GM23338 (cell line): ENCODE results near the gene ETV4. TPM values are rescaled to one million over a fixed set of nuclear protein-coding genes. Genes with fewer than 3 reads are reported as not detected.

ENCODE experiments used
- ATAC-seq: fragments of 200-7000 bp; cut with Tn5 transposase; 3 replicates; pipeline ENCODE4 v1.9.1; 2020
- DNase-seq: peaks from one replicate; pipeline ENCODE4 v3.0.0-alpha.2; 2015; ENCODE audit warnings: low spot score
- H2AFZ ChIP-seq: fragments of 200-600 bp; sonication (generic); 2 replicates; pipeline ENCODE4 v1.8.0; 2016; ENCODE audit warnings: antibody characterized with exemption, mild to moderate bottlenecking, moderate library complexity
- H3F3A ChIP-seq: fragments of 200-600 bp; sonication (generic); replicated peaks from 2 replicates; pipeline ENCODE4 v1.8.0; 2017; ENCODE audit warnings: antibody characterized with exemption, mixed run types, low read depth
- H3K27ac ChIP-seq: fragments of 200-600 bp; sonication (generic); 2 replicates; pipeline ENCODE4 v1.6.1; 2016; ENCODE audit warnings: low read depth
- H3K27me3 ChIP-seq: fragments of 200-600 bp; sonication (generic); 2 replicates; pipeline ENCODE4 v1.8.0; 2016; ENCODE audit warnings: mild to moderate bottlenecking, mixed run types, moderate library complexity; ENCODE audit not compliant: insufficient read depth
- H3K36me3 ChIP-seq: fragments of 200-600 bp; sonication (generic); 2 replicates; pipeline ENCODE4 v1.8.0; 2016; ENCODE audit warnings: mild to moderate bottlenecking; ENCODE audit not compliant: insufficient read depth
- H3K4me1 ChIP-seq: fragments of 200-600 bp; sonication (generic); 2 replicates; pipeline ENCODE4 v1.8.0; 2016; ENCODE audit warnings: mild to moderate bottlenecking, moderate library complexity; ENCODE audit not compliant: insufficient read depth
- H3K4me2 ChIP-seq: fragments of 200-600 bp; sonication (generic); 2 replicates; pipeline ENCODE4 v1.7.1; 2017; ENCODE audit warnings: mixed run types
- H3K4me3 ChIP-seq: fragments of 200-600 bp; sonication (generic); 2 replicates; pipeline ENCODE4 v1.6.1; 2016; ENCODE audit warnings: mixed run types
- H3K79me2 ChIP-seq: fragments of 200-600 bp; sonication (generic); replicated peaks from 2 replicates; pipeline ENCODE4 v1.8.0; 2017; ENCODE audit warnings: mild to moderate bottlenecking; ENCODE audit not compliant: insufficient read depth
- H3K9me2 ChIP-seq: fragments of 200-600 bp; sonication (generic); 2 replicates; pipeline ENCODE4 v1.8.0; 2017; ENCODE audit not compliant: insufficient read depth
- H4K20me1 ChIP-seq: fragments of 200-600 bp; sonication (generic); replicated peaks from 2 replicates; pipeline ENCODE4 v1.8.0; 2017; ENCODE audit warnings: mild to moderate bottlenecking; ENCODE audit not compliant: insufficient read depth
- H3K27ac Mint-ChIP-seq: 2 replicates; pipeline ENCODE4 v1.8.0; 2020; ENCODE audit warnings: inconsistent platforms, mild to moderate bottlenecking, moderate library complexity, mixed read lengths
- H3K27me3 Mint-ChIP-seq: 3 replicates; pipeline ENCODE4 v1.8.0; 2022; ENCODE audit warnings: low read depth, mild to moderate bottlenecking, moderate library complexity, mixed read lengths, inconsistent platforms; ENCODE audit not compliant: insufficient read depth, poor library complexity
- H3K36me3 Mint-ChIP-seq: 3 replicates; pipeline ENCODE4 v1.8.0; 2021; ENCODE audit warnings: low read depth, mild to moderate bottlenecking, inconsistent platforms, moderate library complexity, mixed read lengths
- H3K4me1 Mint-ChIP-seq: 3 replicates; pipeline ENCODE4 v1.8.0; 2020; ENCODE audit warnings: mild to moderate bottlenecking, inconsistent platforms, mixed read lengths
- H3K4me3 Mint-ChIP-seq: 3 replicates; pipeline ENCODE4 v1.8.0; 2021; ENCODE audit warnings: moderate library complexity, mild to moderate bottlenecking, inconsistent platforms, mixed read lengths
- H3K9me3 Mint-ChIP-seq: 3 replicates; pipeline ENCODE4 v1.8.0; 2020; ENCODE audit warnings: moderate library complexity, mild to moderate bottlenecking, inconsistent platforms, mixed read lengths
- CREB1 ChIP-seq: fragments of 250-450 bp; sonication (Bioruptor Pico); IDR thresholded peaks from 2 replicates; pipeline ENCODE4 v1.5.0; 2020; ENCODE audit warnings: low read depth, mild to moderate bottlenecking, moderate library complexity
- ETS1 ChIP-seq: IDR thresholded peaks from 2 replicates; pipeline ENCODE4 v1.6.1; 2016; ENCODE audit warnings: antibody characterized with exemption
- EZH2 ChIP-seq: fragments of 200-600 bp; sonication (generic); IDR thresholded peaks from one replicate; pipeline ENCODE4 v1.8.0; 2017; ENCODE audit warnings: antibody characterized with exemption, mild to moderate bottlenecking, low read depth; ENCODE audit not compliant: unreplicated experiment
- EZH2phosphoT487 ChIP-seq: fragments of 200-600 bp; sonication (generic); IDR thresholded peaks from one replicate; pipeline ENCODE4 v1.8.1; 2018; ENCODE audit warnings: antibody characterized with exemption; ENCODE audit not compliant: unreplicated experiment
- JUNB ChIP-seq: IDR thresholded peaks from one replicate; pipeline ENCODE4 v1.6.1; 2016; ENCODE audit warnings: antibody characterized with exemption; ENCODE audit not compliant: unreplicated experiment
- NANOG ChIP-seq: IDR thresholded peaks from 2 replicates; pipeline ENCODE4 v1.6.1; 2016; ENCODE audit warnings: antibody characterized with exemption, borderline replicate concordance
- POLR2AphosphoS5 ChIP-seq: IDR thresholded peaks from 2 replicates; pipeline ENCODE4 v1.6.1; 2016; ENCODE audit warnings: antibody characterized with exemption, low read depth
- STAT1 ChIP-seq: IDR thresholded peaks from one replicate; pipeline ENCODE4 v1.6.1; 2016; ENCODE audit warnings: antibody characterized with exemption; ENCODE audit not compliant: unreplicated experiment
- ZNF114 ChIP-seq: fragments of 250-450 bp; sonication (Bioruptor Pico); IDR thresholded peaks from 2 replicates; pipeline ENCODE4 v1.5.0; 2020; ENCODE audit warnings: mild to moderate bottlenecking, moderate library complexity
- ZNF331 ChIP-seq: fragments of 250-450 bp; sonication (Bioruptor Pico); IDR thresholded peaks from 2 replicates; pipeline ENCODE4 v1.5.0; 2020; ENCODE audit warnings: low read depth, mild to moderate bottlenecking, moderate library complexity
- polyA plus RNA-seq: library from polyadenylated mRNA; unstranded; fragments of >200 nt; fragmentation: Nextera tagmentation; extraction: Ambion mirVana; gene quantifications from 2 replicates; pipeline ENCODE4 v1.2.1, GENCODE V29; 2016
- total RNA-seq: library from RNA; depleted of rRNA; stranded (reverse); fragments of >200 nt; shearing (Covaris generic); gene quantifications from 2 replicates; pipeline ENCODE4 v1.2.3, GENCODE V29; 2014
- TF ChIP-seq, protein P1 (sequence below): IDR thresholded peaks from one replicate; pipeline ENCODE4 v1.6.1; 2018; ENCODE audit warnings: antibody characterized with exemption; ENCODE audit not compliant: unreplicated experiment
- TF ChIP-seq, protein P2 (sequence below): fragments of 250-450 bp; sonication (Bioruptor Pico); IDR thresholded peaks from 2 replicates; pipeline ENCODE4 v1.5.0; 2020; ENCODE audit warnings: mild to moderate bottlenecking, moderate library complexity
- TF ChIP-seq, protein P3 (sequence below), 2 experiments: fragments of 200-600 bp in 1 of 2; sonication (generic) in 1 of 2; conservative IDR thresholded peaks; 2 replicates each; pipeline versions ENCODE4 v1.5.1 to v1.6.1; 2016 to 2017; ENCODE audit warnings: antibody characterized with exemption in 2 of 2, low read depth in 2 of 2, mild to moderate bottlenecking in 2 of 2, moderate library complexity in 1 of 2

ETV4 gene
- total and polyA plus RNA-seq, 2 experiments from 2014 or later, result 97.2 to 149 TPM

- no peak overlapping the region for H3K4me3 ChIP-seq
- no peak for DNase-seq
- peaks cover 16% of the 10 kb centered on the region for H3K27me3 Mint-ChIP-seq
- ATAC-seq, result no peak
- H3F3A ChIP-seq, result 0 out of 2 replicates have a peak, but pooled peaks cover 6% of the 10 kb centered on the region
- H3K27me3 ChIP-seq, result no peaks in the 10 kb centered on the region
- no peaks in the 10 kb centered on the region for H3K36me3 Mint-ChIP-seq
- H3K79me2 ChIP-seq, result no peaks in the 10 kb centered on the region
- no peaks in the 10 kb centered on the region for H3K36me3 ChIP-seq
- H3K4me3 Mint-ChIP-seq, result no peak overlapping the region
- H2AFZ ChIP-seq, result peak overlapping the region; percentile 90
- H3K4me1 Mint-ChIP-seq, result peaks cover 17% of the 10 kb centered on the region
- peaks cover 5% of the 10 kb centered on the region for H3K4me1 ChIP-seq
- no peak for TF ChIP-seq JUNB
- no peak for TF ChIP-seq ZNF331 (CRISPR knock-in tag)
- TF ChIP-seq STAT1, result no peak
- no peak for TF ChIP-seq ETS1
- TF ChIP-seq NANOG, result no peak
- TF ChIP-seq, protein P1, sequence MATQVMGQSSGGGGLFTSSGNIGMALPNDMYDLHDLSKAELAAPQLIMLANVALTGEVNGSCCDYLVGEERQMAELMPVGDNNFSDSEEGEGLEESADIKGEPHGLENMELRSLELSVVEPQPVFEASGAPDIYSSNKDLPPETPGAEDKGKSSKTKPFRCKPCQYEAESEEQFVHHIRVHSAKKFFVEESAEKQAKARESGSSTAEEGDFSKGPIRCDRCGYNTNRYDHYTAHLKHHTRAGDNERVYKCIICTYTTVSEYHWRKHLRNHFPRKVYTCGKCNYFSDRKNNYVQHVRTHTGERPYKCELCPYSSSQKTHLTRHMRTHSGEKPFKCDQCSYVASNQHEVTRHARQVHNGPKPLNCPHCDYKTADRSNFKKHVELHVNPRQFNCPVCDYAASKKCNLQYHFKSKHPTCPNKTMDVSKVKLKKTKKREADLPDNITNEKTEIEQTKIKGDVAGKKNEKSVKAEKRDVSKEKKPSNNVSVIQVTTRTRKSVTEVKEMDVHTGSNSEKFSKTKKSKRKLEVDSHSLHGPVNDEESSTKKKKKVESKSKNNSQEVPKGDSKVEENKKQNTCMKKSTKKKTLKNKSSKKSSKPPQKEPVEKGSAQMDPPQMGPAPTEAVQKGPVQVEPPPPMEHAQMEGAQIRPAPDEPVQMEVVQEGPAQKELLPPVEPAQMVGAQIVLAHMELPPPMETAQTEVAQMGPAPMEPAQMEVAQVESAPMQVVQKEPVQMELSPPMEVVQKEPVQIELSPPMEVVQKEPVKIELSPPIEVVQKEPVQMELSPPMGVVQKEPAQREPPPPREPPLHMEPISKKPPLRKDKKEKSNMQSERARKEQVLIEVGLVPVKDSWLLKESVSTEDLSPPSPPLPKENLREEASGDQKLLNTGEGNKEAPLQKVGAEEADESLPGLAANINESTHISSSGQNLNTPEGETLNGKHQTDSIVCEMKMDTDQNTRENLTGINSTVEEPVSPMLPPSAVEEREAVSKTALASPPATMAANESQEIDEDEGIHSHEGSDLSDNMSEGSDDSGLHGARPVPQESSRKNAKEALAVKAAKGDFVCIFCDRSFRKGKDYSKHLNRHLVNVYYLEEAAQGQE, result no peak
- TF ChIP-seq EZH2phosphoT487, result no peak
- TF ChIP-seq POLR2AphosphoS5, result no peak
- no peak for TF ChIP-seq CREB1 (CRISPR knock-in tag)
- no peak for TF ChIP-seq ZNF114
- TF ChIP-seq, protein P2, sequence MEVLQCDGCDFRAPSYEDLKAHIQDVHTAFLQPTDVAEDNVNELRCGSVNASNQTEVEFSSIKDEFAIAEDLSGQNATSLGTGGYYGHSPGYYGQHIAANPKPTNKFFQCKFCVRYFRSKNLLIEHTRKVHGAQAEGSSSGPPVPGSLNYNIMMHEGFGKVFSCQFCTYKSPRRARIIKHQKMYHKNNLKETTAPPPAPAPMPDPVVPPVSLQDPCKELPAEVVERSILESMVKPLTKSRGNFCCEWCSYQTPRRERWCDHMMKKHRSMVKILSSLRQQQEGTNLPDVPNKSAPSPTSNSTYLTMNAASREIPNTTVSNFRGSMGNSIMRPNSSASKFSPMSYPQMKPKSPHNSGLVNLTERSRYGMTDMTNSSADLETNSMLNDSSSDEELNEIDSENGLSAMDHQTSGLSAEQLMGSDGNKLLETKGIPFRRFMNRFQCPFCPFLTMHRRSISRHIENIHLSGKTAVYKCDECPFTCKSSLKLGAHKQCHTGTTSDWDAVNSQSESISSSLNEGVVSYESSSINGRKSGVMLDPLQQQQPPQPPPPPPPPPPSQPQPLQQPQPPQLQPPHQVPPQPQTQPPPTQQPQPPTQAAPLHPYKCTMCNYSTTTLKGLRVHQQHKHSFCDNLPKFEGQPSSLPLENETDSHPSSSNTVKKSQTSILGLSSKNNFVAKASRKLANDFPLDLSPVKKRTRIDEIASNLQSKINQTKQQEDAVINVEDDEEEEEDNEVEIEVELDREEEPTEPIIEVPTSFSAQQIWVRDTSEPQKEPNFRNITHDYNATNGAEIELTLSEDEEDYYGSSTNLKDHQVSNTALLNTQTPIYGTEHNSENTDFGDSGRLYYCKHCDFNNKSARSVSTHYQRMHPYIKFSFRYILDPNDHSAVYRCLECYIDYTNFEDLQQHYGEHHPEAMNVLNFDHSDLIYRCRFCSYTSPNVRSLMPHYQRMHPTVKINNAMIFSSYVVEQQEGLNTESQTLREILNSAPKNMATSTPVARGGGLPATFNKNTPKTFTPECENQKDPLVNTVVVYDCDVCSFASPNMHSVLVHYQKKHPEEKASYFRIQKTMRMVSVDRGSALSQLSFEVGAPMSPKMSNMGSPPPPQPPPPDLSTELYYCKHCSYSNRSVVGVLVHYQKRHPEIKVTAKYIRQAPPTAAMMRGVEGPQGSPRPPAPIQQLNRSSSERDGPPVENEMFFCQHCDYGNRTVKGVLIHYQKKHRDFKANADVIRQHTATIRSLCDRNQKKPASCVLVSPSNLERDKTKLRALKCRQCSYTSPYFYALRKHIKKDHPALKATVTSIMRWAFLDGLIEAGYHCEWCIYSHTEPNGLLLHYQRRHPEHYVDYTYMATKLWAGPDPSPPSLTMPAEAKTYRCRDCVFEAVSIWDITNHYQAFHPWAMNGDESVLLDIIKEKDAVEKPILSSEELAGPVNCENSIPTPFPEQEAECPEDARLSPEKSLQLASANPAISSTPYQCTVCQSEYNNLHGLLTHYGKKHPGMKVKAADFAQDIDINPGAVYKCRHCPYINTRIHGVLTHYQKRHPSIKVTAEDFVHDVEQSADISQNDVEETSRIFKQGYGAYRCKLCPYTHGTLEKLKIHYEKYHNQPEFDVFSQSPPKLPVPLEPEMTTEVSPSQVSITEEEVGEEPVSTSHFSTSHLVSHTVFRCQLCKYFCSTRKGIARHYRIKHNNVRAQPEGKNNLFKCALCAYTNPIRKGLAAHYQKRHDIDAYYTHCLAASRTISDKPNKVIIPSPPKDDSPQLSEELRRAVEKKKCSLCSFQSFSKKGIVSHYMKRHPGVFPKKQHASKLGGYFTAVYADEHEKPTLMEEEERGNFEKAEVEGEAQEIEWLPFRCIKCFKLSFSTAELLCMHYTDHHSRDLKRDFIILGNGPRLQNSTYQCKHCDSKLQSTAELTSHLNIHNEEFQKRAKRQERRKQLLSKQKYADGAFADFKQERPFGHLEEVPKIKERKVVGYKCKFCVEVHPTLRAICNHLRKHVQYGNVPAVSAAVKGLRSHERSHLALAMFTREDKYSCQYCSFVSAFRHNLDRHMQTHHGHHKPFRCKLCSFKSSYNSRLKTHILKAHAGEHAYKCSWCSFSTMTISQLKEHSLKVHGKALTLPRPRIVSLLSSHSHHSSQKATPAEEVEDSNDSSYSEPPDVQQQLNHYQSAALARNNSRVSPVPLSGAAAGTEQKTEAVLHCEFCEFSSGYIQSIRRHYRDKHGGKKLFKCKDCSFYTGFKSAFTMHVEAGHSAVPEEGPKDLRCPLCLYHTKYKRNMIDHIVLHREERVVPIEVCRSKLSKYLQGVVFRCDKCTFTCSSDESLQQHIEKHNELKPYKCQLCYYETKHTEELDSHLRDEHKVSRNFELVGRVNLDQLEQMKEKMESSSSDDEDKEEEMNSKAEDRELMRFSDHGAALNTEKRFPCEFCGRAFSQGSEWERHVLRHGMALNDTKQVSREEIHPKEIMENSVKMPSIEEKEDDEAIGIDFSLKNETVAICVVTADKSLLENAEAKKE (CRISPR knock-in tag), result no peak
- TF ChIP-seq EZH2, result no peak
- TF ChIP-seq, protein P3, sequence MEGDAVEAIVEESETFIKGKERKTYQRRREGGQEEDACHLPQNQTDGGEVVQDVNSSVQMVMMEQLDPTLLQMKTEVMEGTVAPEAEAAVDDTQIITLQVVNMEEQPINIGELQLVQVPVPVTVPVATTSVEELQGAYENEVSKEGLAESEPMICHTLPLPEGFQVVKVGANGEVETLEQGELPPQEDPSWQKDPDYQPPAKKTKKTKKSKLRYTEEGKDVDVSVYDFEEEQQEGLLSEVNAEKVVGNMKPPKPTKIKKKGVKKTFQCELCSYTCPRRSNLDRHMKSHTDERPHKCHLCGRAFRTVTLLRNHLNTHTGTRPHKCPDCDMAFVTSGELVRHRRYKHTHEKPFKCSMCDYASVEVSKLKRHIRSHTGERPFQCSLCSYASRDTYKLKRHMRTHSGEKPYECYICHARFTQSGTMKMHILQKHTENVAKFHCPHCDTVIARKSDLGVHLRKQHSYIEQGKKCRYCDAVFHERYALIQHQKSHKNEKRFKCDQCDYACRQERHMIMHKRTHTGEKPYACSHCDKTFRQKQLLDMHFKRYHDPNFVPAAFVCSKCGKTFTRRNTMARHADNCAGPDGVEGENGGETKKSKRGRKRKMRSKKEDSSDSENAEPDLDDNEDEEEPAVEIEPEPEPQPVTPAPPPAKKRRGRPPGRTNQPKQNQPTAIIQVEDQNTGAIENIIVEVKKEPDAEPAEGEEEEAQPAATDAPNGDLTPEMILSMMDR (conservative IDR thresholded peaks at IDR 0.05; ENCODE audit: low read depth in 2 of 2), result no peak
- no peak overlapping the region for H3K27ac Mint-ChIP-seq
- H3K4me2 ChIP-seq, result no peak overlapping the region
- H4K20me1 ChIP-seq, result no peaks in the 10 kb centered on the region
- no peaks in the 10 kb centered on the region; the same call in 1 of the 3 replicates for H3K9me3 Mint-ChIP-seq
- no peaks in the 10 kb centered on the region for H3K9me2 ChIP-seq
- H3K27ac ChIP-seq, result no peak overlapping the region
Measured at GRCh38 chr17:43591001-43591400, 44.9 kb upstream of the ETV4 start.
